Mammary epithelial cell (primary cell): ENCODE measurements around the gene DUSP3.

Source experiments
- EZH2 ChIP-seq: IDR thresholded peaks from 2 replicates; pipeline ENCODE4 v1.6.1; 2012; ENCODE audit warnings: low read length, inconsistent platforms, borderline replicate concordance
- TF ChIP-seq, protein P1 (sequence below), 2 donors: IDR thresholded peaks in 1 of 2; conservative IDR thresholded peaks in 1 of 2; 2 replicates each; pipeline ENCODE4 v1.5.1; 2011 to 2012; ENCODE audit warnings: inconsistent platforms in 2 of 2, low read length in 2 of 2, mild to moderate bottlenecking in 2 of 2, control low read depth in 1 of 2, low read depth in 1 of 2; ENCODE audit not compliant: insufficient read depth in 1 of 2; ENCODE audit errors: extremely low read depth in 1 of 2

GRCh38 chr17:43740541-43740940, 38.2 kb downstream of the DUSP3 start:
- TF ChIP-seq, protein P1, sequence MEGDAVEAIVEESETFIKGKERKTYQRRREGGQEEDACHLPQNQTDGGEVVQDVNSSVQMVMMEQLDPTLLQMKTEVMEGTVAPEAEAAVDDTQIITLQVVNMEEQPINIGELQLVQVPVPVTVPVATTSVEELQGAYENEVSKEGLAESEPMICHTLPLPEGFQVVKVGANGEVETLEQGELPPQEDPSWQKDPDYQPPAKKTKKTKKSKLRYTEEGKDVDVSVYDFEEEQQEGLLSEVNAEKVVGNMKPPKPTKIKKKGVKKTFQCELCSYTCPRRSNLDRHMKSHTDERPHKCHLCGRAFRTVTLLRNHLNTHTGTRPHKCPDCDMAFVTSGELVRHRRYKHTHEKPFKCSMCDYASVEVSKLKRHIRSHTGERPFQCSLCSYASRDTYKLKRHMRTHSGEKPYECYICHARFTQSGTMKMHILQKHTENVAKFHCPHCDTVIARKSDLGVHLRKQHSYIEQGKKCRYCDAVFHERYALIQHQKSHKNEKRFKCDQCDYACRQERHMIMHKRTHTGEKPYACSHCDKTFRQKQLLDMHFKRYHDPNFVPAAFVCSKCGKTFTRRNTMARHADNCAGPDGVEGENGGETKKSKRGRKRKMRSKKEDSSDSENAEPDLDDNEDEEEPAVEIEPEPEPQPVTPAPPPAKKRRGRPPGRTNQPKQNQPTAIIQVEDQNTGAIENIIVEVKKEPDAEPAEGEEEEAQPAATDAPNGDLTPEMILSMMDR (conservative IDR thresholded peaks at IDR 0.05 in 1 of 2, IDR thresholded peaks at IDR 0.05 in 1 of 2; ENCODE audit: extremely low read depth in 1 of 2, insufficient read depth in 1 of 2, low read depth in 1 of 2, low read length in 2 of 2), result no peak
- TF ChIP-seq EZH2, result no peak
